Measurements from ENCODE around the gene MYBPH. TPM values are rescaled to one million over a fixed set of nuclear protein-coding genes. Genes with fewer than 3 reads are reported as not detected.
A peak's percentile ranks its signal among the peaks of the same experiment; 100 is the strongest.

Gene MYBPH
- total RNA-seq, 1 donor from 2014 or later, result not detected

GRCh38 chr1:203177470-203178039 is 1.9 kb upstream of the MYBPH start:
- no peak for TF ChIP-seq CTCF (IDR thresholded peaks at IDR 0.05; ENCODE audit: insufficient read depth, low read depth, low read length)
- TF ChIP-seq EZH2 (IDR thresholded peaks at IDR 0.05; ENCODE audit: insufficient read depth, low read length), result no peak
- DNase-seq (ENCODE audit: low read depth) (peak; percentile 23), FAIRE-seq (no peak)
- H3K27me3 ChIP-seq (ENCODE audit: insufficient read depth, low read length), result no peaks in the 10 kb centered on the region
- H3K4me1 ChIP-seq (ENCODE audit: insufficient read depth, low read length), result peaks cover 14% of the 10 kb centered on the region
- no peaks in the 10 kb centered on the region for H3K9me3 Mint-ChIP-seq (ENCODE audit: unreplicated experiment)
- H3K4me1 Mint-ChIP-seq (ENCODE audit: low read depth, unreplicated experiment), result peaks cover 22% of the 10 kb centered on the region
- no peak overlapping the region for H3K9ac ChIP-seq (ENCODE audit: low read length)
- no peaks in the 10 kb centered on the region for H3K36me3 ChIP-seq (ENCODE audit: insufficient read depth, low read length)
- H3K79me2 ChIP-seq (ENCODE audit: insufficient read depth, low read length), result no peaks in the 10 kb centered on the region
- H4K20me1 ChIP-seq (ENCODE audit: insufficient read depth, low read length), result no peaks in the 10 kb centered on the region
- H3K27ac ChIP-seq (ENCODE audit: low read depth, low read length), result no peak overlapping the region
- no peaks in the 10 kb centered on the region for H3K9me3 ChIP-seq (ENCODE audit: insufficient read depth, low read depth, low read length)
- H3K4me3 Mint-ChIP-seq (ENCODE audit: unreplicated experiment), result no peak overlapping the region
- no peaks in the 10 kb centered on the region for H3K36me3 Mint-ChIP-seq (ENCODE audit: low read depth, unreplicated experiment)
- no peak overlapping the region for H3K4me3 ChIP-seq (ENCODE audit: insufficient read depth, low read depth, low read length)
- H2AFZ ChIP-seq (ENCODE audit: low read depth, low read length), result no peak overlapping the region
- H3K4me2 ChIP-seq (ENCODE audit: low read length), result peak overlapping the region; percentile 61
- peak overlapping the region; percentile 75 for H3K27ac Mint-ChIP-seq (ENCODE audit: unreplicated experiment)
- H3K27me3 Mint-ChIP-seq (ENCODE audit: low read depth, unreplicated experiment), result peaks cover 17% of the 10 kb centered on the region

- no peaks in the 10 kb centered on the region for H3K27me3 ChIP-seq (ENCODE audit: insufficient read depth, low read length)
- no peak overlapping the region for H3K4me3 ChIP-seq (ENCODE audit: insufficient read depth, low read depth, low read length)
- H3K79me2 ChIP-seq (ENCODE audit: insufficient read depth, low read length), result no peaks in the 10 kb centered on the region
- FAIRE-seq, result no peak
- no peaks in the 10 kb centered on the region for H3K36me3 ChIP-seq (ENCODE audit: insufficient read depth, low read length)
- no peak overlapping the region for H2AFZ ChIP-seq (ENCODE audit: low read depth, low read length)
- no peak for DNase-seq (ENCODE audit: low read depth)
- H4K20me1 ChIP-seq (ENCODE audit: insufficient read depth, low read length), result no peaks in the 10 kb centered on the region
- Mint-ChIP-seq H3K27me3 (ENCODE audit: low read depth, unreplicated experiment) (peaks cover 14% of the 10 kb centered on the region), H3K4me3 (ENCODE audit: unreplicated experiment) (no peak overlapping the region), H3K4me1 (ENCODE audit: low read depth, unreplicated experiment) (peaks cover 22% of the 10 kb centered on the region), H3K27ac (ENCODE audit: unreplicated experiment) (no peak overlapping the region), H3K9me3 (ENCODE audit: unreplicated experiment) (no peaks in the 10 kb centered on the region), H3K36me3 (ENCODE audit: low read depth, unreplicated experiment) (no peaks in the 10 kb centered on the region)
- H3K9me3 ChIP-seq (ENCODE audit: insufficient read depth, low read depth, low read length), result no peaks in the 10 kb centered on the region
- H3K4me2 ChIP-seq (ENCODE audit: low read length), result peak overlapping the region; percentile 61
- peaks cover 14% of the 10 kb centered on the region for H3K4me1 ChIP-seq (ENCODE audit: insufficient read depth, low read length)
- TF ChIP-seq CTCF (IDR thresholded peaks at IDR 0.05; ENCODE audit: insufficient read depth, low read depth, low read length), result no peak
- no peak for TF ChIP-seq EZH2 (IDR thresholded peaks at IDR 0.05; ENCODE audit: insufficient read depth, low read length)
- no peak overlapping the region for H3K27ac ChIP-seq (ENCODE audit: low read depth, low read length)
- no peak overlapping the region for H3K9ac ChIP-seq (ENCODE audit: low read length)
These were observed 1.4 kb upstream of the MYBPH start for GRCh38 chr1:203177036-203177405.

GRCh38 chr1:203176273-203177035 is 828 bp upstream of the MYBPH start:
- no peak for TF ChIP-seq EZH2 (IDR thresholded peaks at IDR 0.05; ENCODE audit: insufficient read depth, low read length)
- TF ChIP-seq CTCF (IDR thresholded peaks at IDR 0.05; ENCODE audit: insufficient read depth, low read depth, low read length), result no peak
- no peak overlapping the region for H3K4me2 ChIP-seq (ENCODE audit: low read length)
- no peak overlapping the region for H3K27ac Mint-ChIP-seq (ENCODE audit: unreplicated experiment)
- H3K9ac ChIP-seq (ENCODE audit: low read length), result no peak overlapping the region
- FAIRE-seq, result no peak
- H3K4me3 ChIP-seq (ENCODE audit: insufficient read depth, low read depth, low read length), result no peak overlapping the region
- H3K36me3 Mint-ChIP-seq (ENCODE audit: low read depth, unreplicated experiment), result no peaks in the 10 kb centered on the region
- no peaks in the 10 kb centered on the region for H4K20me1 ChIP-seq (ENCODE audit: insufficient read depth, low read length)
- H3K9me3 ChIP-seq (ENCODE audit: insufficient read depth, low read depth, low read length), result no peaks in the 10 kb centered on the region
- DNase-seq (ENCODE audit: low read depth), result no peak
- no peak overlapping the region for H3K27ac ChIP-seq (ENCODE audit: low read depth, low read length)
- peaks cover 11% of the 10 kb centered on the region for H3K27me3 Mint-ChIP-seq (ENCODE audit: low read depth, unreplicated experiment)
- no peaks in the 10 kb centered on the region for H3K36me3 ChIP-seq (ENCODE audit: insufficient read depth, low read length)
- no peaks in the 10 kb centered on the region for H3K79me2 ChIP-seq (ENCODE audit: insufficient read depth, low read length)
- peaks cover 22% of the 10 kb centered on the region for H3K4me1 Mint-ChIP-seq (ENCODE audit: low read depth, unreplicated experiment)
- no peak overlapping the region for H2AFZ ChIP-seq (ENCODE audit: low read depth, low read length)
- peaks cover 14% of the 10 kb centered on the region for H3K4me1 ChIP-seq (ENCODE audit: insufficient read depth, low read length)
- no peaks in the 10 kb centered on the region for H3K9me3 Mint-ChIP-seq (ENCODE audit: unreplicated experiment)
- no peak overlapping the region for H3K4me3 Mint-ChIP-seq (ENCODE audit: unreplicated experiment)
- no peaks in the 10 kb centered on the region for H3K27me3 ChIP-seq (ENCODE audit: insufficient read depth, low read length)

All from astrocyte (in vitro differentiated cells and primary cell).